ENCODE results near the gene POLR2L. TPM values are rescaled to one million over a fixed set of nuclear protein-coding genes. Genes with fewer than 3 reads are reported as not detected.

POLR2L gene
- total and polyA plus RNA-seq, 7 donors, result 34.9 to 198 (median 75.3) TPM

DNA sequence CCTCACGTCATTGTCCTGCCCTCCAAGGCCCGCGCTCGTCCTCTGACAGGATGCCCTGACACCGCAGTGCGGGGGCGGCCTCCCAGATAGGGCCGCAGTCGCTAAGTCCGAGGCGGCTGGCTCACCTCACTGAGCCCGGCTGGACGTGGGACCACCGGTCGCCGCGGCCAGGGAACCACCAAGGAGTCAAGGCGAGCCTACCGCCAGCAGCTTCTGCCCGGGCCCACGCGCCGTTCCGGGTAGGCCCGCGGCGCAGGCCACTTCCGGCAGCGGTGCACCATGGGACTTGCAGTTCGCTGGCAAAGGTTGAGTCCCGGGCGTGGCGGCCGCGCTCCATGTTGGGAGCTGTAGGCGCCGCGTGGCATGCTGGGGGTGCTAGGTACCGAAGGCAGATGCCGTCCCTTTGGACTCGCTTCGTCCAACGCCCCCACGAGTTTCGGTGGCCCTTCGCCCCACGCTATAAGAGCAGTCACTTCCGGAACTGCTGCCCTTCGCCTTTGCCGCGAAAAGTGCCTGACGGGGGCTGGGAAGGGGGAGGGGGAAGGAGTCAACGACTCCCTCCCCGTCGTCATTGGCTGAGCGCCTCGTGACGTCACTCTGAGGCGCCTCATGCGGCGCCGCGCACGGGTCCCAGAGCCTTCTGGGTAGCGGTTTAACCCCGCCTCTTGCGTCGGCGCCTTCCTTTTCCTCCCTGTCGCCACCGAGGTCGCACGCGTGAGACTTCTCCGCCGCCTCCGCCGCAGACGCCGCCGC lies 32.9 kb downstream of the POLR2L start, which contains the start of gene RPLP2:
RPLP2 (plus strand) TSS at position 681 of the 753 bp plus-strand sequence. CDS start 268 bp downstream, outside the sequence.
- peak; percentile 99 for DNase-seq
- Histone ChIP-seq H3K4me3 (peak within 1 kb of the TSS; percentile 73 to 99 (median 93)), H3K27ac (peak within 1 kb of the TSS; percentile 91 to 97 (median 94)), H3K4me1 (peaks cover 0 to 39% (median 35%) of the 10 kb centered on the region in 4 donors), H3K9me3 (no peaks in the 10 kb centered on the region), H3K27me3 (no peaks in the 10 kb centered on the region), H3K36me3 (peaks cover 22 to 33% (median 23%) of the 10 kb centered on the region in 4 donors)
- intact Hi-C loops (cut with DNase I), result loop anchor here (1.0 kb wide), 1 partner anchor 12 kb away; no protein-coding TSS in a partner anchor
- 0 to 1% methylated on average over 81 of the region's 81 CpGs for WGBS, 2 donors
- peak in 2 of 4 donors; percentile 10 to 21 for TF ChIP-seq EP300 (IDR thresholded peaks at IDR 0.05)
- TF ChIP-seq, protein P1, sequence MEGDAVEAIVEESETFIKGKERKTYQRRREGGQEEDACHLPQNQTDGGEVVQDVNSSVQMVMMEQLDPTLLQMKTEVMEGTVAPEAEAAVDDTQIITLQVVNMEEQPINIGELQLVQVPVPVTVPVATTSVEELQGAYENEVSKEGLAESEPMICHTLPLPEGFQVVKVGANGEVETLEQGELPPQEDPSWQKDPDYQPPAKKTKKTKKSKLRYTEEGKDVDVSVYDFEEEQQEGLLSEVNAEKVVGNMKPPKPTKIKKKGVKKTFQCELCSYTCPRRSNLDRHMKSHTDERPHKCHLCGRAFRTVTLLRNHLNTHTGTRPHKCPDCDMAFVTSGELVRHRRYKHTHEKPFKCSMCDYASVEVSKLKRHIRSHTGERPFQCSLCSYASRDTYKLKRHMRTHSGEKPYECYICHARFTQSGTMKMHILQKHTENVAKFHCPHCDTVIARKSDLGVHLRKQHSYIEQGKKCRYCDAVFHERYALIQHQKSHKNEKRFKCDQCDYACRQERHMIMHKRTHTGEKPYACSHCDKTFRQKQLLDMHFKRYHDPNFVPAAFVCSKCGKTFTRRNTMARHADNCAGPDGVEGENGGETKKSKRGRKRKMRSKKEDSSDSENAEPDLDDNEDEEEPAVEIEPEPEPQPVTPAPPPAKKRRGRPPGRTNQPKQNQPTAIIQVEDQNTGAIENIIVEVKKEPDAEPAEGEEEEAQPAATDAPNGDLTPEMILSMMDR (IDR thresholded peaks at IDR 0.05), result no peak
- peak; percentile 96 to 99 (median 97) for TF ChIP-seq POLR2AphosphoS5 (IDR thresholded peaks at IDR 0.05)
- peak; percentile 90 to 91 for TF ChIP-seq POLR2A (IDR thresholded peaks at IDR 0.05)

DNA sequence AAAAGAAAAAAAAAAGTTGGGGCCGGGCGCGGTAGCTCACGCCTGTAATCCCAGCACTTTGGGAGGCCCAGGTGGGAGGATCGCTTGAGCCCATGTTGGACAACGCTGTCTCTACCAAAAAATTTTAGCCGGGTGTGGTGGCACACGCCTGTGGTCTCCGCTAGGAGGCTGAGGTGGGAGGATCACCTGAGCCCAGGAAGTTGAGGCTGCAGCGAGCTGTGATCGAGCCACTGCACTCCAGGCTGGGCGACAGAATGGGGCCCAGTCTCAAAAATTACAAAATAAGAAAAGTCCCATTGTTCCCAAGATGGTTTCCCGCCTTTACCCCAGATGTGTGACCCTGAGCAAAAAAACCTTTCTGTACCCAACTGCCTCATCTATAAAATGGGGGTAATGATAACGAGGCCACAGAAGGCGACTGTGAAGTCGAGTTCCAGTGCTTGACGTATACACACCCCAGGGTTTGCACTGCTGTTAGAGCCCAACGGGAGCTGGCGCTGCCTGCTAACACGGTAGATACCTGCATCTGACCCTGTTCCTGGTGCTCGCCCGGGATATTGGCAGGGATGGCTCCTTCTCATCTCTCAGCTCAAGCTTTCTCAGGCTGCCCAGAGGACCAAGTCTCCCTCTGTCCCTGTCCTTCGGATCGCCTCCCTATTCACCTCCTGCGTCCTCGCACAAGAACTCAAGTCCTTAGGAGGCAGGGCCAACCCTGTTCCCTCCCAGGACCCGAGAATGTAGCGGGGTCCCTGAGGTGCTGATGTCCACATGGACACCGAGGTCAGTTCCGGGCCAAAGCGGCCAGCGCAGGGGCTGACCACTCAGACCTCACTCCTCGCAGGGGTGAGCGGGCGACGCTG lies 33.7 kb downstream of the POLR2L start:
- Histone ChIP-seq H3K9me3 (no peaks in the 10 kb centered on the region), H3K27me3 (no peaks in the 10 kb centered on the region), H3K4me3 (peak overlapping the region; percentile 73 to 99 (median 93)), H3K27ac (peak overlapping the region; percentile 91 to 97 (median 94)), H3K4me1 (peaks cover 0 to 47% (median 43%) of the 10 kb centered on the region in 4 donors), H3K36me3 (peaks cover 19 to 25% (median 23%) of the 10 kb centered on the region in 4 donors)
- intact Hi-C loops (cut with DNase I), result loop anchor here (1.0 kb wide), 1 partner anchor 11 kb away; no protein-coding TSS in a partner anchor
- WGBS, 2 donors, result 24 to 29% methylated on average over 36 of the region's 36 CpGs
- DNase-seq, result peak; percentile 93
- TF ChIP-seq EP300 (IDR thresholded peaks at IDR 0.05) (no peak), POLR2AphosphoS5 (IDR thresholded peaks at IDR 0.05) (no peak), POLR2A (IDR thresholded peaks at IDR 0.05) (no peak)
- TF ChIP-seq, protein P1 (IDR thresholded peaks at IDR 0.05), result no peak

DNA sequence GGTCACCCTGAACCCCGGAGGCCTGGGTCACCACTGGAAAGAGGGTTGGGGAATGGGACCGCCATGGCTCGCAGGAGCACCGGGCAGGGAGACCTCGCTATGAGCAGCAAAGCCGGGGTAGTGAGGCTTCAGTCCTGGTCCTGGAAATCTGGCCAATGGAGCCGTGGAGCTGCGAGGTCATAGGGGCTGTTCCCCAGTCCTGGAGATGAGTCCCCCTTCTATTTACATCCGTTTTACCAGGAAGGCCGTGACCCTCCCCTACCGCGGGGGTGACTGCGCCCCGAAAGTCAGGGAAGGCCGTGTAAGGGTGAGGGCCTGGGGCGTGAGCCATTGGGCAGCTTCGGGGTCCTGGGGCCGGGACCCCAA lies 37.7 kb downstream of the POLR2L start:
- peaks cover 0 to 34% (median 28%) of the 10 kb centered on the region in 4 donors for H3K4me1 ChIP-seq
- intact Hi-C loops (cut with DNase I), result no loop called here
- DNase-seq, result no peak
- H3K27ac ChIP-seq, result peak overlapping the region; percentile 82 to 93 (median 88)
- H3K4me3 ChIP-seq, result peak overlapping the region; percentile 36 to 69 (median 58)
- no peaks in the 10 kb centered on the region for H3K27me3 ChIP-seq
- H3K9me3 ChIP-seq, result no peaks in the 10 kb centered on the region
- peaks cover 0 to 32% (median 1%) of the 10 kb centered on the region in 4 donors for H3K36me3 ChIP-seq
- no peak for TF ChIP-seq POLR2A (IDR thresholded peaks at IDR 0.05)
- TF ChIP-seq EP300 (IDR thresholded peaks at IDR 0.05), result no peak
- TF ChIP-seq, protein P1 (IDR thresholded peaks at IDR 0.05), result no peak
- TF ChIP-seq POLR2AphosphoS5 (IDR thresholded peaks at IDR 0.05), result no peak
- WGBS, 2 donors, result 2 to 3% methylated on average over 18 of the region's 18 CpGs

DNA sequence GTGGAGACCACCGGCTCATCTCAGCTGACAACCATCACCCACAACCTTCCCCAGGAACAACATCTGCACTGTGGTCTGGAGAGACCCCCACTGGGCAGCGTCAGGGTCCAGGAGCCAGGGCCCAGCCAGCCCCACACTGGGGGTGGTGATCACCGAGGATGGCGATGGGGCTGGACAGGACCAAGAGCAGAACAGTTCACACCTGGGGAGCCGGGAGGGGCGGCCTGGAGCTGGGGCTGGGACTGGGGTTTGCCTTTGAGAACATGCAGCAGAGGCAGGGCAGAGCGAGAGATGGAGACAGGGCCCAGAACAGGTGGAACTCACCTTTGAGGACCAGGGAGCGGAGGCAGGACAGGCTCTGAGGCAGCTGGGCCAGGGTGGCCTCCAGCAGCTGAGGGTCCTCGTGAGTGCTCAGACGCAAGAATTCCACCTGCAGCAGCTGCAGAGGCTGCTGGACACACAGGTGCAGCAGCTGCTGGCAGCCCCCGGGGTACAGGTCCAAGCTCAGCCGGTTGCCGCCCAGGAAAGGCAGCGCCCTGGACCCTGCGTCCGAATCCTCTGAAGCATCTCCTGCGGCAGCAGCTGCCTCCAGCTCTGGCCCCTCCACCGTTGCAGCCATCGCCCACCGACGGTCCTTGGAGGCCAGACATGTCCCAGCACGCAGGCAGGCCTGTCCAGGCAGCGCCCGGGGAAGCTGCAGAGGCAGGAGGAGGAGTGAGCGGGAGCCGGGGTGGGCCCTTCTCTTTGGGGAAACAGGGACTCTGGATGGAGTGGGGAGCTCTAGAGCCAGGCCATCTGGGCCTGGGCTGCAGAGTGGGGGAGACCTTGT lies 38.3 kb downstream of the POLR2L start:
- Histone ChIP-seq H3K4me1 (peaks cover 0 to 34% (median 28%) of the 10 kb centered on the region in 4 donors), H3K36me3 (peaks cover 0 to 38% (median 3%) of the 10 kb centered on the region in 4 donors), H3K27ac (peak overlapping the region in 3 of 4 donors; percentile 88 to 93 (median 88)), H3K4me3 (peak overlapping the region in 2 of 4 donors; percentile 65 to 69), H3K9me3 (no peaks in the 10 kb centered on the region), H3K27me3 (no peaks in the 10 kb centered on the region)
- intact Hi-C loops (cut with DNase I), result no loop called here
- no peak for DNase-seq
- TF ChIP-seq EP300 (IDR thresholded peaks at IDR 0.05) (no peak), POLR2A (IDR thresholded peaks at IDR 0.05) (no peak), POLR2AphosphoS5 (IDR thresholded peaks at IDR 0.05) (no peak)
- TF ChIP-seq, protein P1 (IDR thresholded peaks at IDR 0.05), result no peak
- WGBS, 2 donors, result 40 to 55% methylated on average over 26 of the region's 26 CpGs
